Esophagus muscularis mucosa (tissue), 4 donors: ENCODE results near the gene C5orf24. TPM values are rescaled to one million over a fixed set of nuclear protein-coding genes. Genes with fewer than 3 reads are reported as not detected.

Experiments
- DNase-seq: peaks from one replicate; pipeline ENCODE4 v3.0.0-alpha.2; 2017; ENCODE audit errors: extremely low spot score
- H3K27ac ChIP-seq, 4 donors: fragments of 200-600 bp; sonication (generic); replicated peaks in 1 of 4; 1 replicate in 3 of 4; 2 replicates in 1 of 4; pipeline ENCODE4 v1.5.1; 2016 to 2019; ENCODE audit warnings: mild to moderate bottlenecking in 1 of 4
- H3K27me3 ChIP-seq, 4 donors: fragments of 200-600 bp; sonication (generic); one replicate each; pipeline versions ENCODE4 v1.5.1 to v1.6.0; 2016 to 2019
- H3K36me3 ChIP-seq, 4 donors: fragments of 200-600 bp; sonication (generic); one replicate each; pipeline ENCODE4 v1.5.1; 2016 to 2019
- H3K4me1 ChIP-seq, 4 donors: fragments of 200-600 bp; sonication (generic); one replicate each; pipeline ENCODE4 v1.5.1; 2016 to 2019
- H3K4me3 ChIP-seq, 4 donors: fragments of 200-600 bp; sonication (generic); 1 replicate in 2 of 4; 2 replicates in 2 of 4; pipeline ENCODE4 v1.5.1; 2016 to 2019; ENCODE audit warnings: mild to moderate bottlenecking in 4 of 4, moderate library complexity in 1 of 4
- H3K9me3 ChIP-seq, 4 donors: fragments of 200-600 bp; sonication (generic); 1 replicate in 3 of 4; 2 replicates in 1 of 4; pipeline ENCODE4 v1.5.1; 2016 to 2019
- EP300 ChIP-seq: sonication (generic); formaldehyde crosslinking; IDR thresholded peaks from one replicate; pipeline ENCODE4 v1.6.1; 2017; ENCODE audit warnings: antibody characterized with exemption
- POLR2A ChIP-seq: fragments of 450-650 bp; IDR thresholded peaks from one replicate; pipeline ENCODE4 v1.6.1; 2017; ENCODE audit warnings: antibody characterized with exemption, moderate library complexity, mild to moderate bottlenecking, low read depth
- POLR2AphosphoS5 ChIP-seq, 2 donors: sonication (generic); formaldehyde crosslinking; IDR thresholded peaks; one replicate each; pipeline ENCODE4 v1.6.1; 2017; ENCODE audit warnings: antibody characterized with exemption in 2 of 2
- WGBS: methylation state at CpG from one replicate; pipeline ENCODE4 v1.1.5; 2018; 5-methylcytosine and 5-hydroxymethylcytosine counted together
- intact Hi-C: fragments of 100-400 bp; cut with DNase I; formaldehyde crosslinking; loops from one replicate; pipeline ENCODE4 v1.15.1; 2023
- total RNA-seq, 4 donors: library from RNA; depleted of rRNA; stranded (reverse); fragments of >200 nt; gene quantifications; one replicate each; pipeline versions ENCODE4 v1.1.0 to v1.2.1, GENCODE V29; 2016
- TF ChIP-seq, protein P1 (sequence below), 3 experiments: fragments of 200-600 bp in 2 of 3; fragments of 450-650 bp in 1 of 3; sonication (generic) in 2 of 3; IDR thresholded peaks; one replicate each; pipeline ENCODE4 v1.5.1; 2017 to 2019; ENCODE audit warnings: antibody characterized with exemption in 3 of 3, mild to moderate bottlenecking in 2 of 3, moderate library complexity in 1 of 3

The C5orf24 gene
- 10 to 100 TPM; 54.0 to 76.4 (median 61.6) TPM for total RNA-seq

DNA sequence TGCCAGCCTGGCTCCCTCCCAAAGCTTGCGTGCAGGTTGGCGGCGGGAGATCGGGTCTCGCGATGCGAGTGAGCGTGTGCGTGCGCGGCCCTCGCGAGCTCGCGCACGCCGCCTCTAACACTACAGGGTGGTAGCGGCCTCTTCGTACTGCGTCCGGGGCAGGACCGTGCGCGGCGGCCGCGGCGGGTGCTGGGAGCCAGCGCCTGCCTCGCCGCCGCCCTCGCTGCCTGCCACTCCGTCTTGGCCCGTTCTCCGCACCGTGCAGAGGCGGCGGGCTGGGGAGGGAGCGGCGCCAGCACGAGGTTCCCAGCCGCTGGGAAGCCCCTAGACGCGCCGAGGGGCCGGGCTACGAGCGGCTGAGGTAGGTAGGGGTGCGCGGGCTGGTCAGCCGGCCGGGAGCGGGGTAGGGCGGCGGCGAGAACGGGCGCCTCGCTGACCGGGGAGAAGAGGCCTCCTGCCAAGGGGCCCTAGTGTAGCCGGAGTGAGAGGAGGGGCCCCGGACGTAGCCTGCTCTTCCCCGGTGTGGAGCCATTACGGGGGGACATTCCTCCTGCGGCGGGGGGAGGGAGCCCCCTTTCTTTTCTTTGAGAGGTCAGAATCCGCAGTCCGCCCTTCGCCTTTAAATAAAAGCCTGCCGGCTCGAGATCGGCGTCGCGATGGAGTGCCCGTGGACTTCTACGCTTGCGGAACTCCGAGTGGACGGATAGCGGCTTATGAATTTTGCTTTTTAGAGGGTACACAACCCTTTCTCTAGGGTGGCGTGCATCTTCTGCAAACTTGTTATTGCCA, at the start of gene C5orf24:
Gene C5orf24, plus strand, starts transcription at position 117 of the 789 bp plus-strand sequence. CDS start 8,933 bp downstream, outside the sequence.
- H3K36me3 ChIP-seq: peaks cover 0 to 20% (median 13%) of the 10 kb centered on the region in 4 donors
- TF ChIP-seq POLR2AphosphoS5 (IDR thresholded peaks at IDR 0.05) (peak; percentile 95 to 96), POLR2A (peak; percentile 74), EP300 (no peak)
- TF ChIP-seq, protein P1, sequence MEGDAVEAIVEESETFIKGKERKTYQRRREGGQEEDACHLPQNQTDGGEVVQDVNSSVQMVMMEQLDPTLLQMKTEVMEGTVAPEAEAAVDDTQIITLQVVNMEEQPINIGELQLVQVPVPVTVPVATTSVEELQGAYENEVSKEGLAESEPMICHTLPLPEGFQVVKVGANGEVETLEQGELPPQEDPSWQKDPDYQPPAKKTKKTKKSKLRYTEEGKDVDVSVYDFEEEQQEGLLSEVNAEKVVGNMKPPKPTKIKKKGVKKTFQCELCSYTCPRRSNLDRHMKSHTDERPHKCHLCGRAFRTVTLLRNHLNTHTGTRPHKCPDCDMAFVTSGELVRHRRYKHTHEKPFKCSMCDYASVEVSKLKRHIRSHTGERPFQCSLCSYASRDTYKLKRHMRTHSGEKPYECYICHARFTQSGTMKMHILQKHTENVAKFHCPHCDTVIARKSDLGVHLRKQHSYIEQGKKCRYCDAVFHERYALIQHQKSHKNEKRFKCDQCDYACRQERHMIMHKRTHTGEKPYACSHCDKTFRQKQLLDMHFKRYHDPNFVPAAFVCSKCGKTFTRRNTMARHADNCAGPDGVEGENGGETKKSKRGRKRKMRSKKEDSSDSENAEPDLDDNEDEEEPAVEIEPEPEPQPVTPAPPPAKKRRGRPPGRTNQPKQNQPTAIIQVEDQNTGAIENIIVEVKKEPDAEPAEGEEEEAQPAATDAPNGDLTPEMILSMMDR (IDR thresholded peaks at IDR 0.05): peak in 1 of 3 experiments; percentile 15
- H3K27me3 ChIP-seq: no peaks in the 10 kb centered on the region
- peak; percentile 96 for DNase-seq
- peak within 1 kb of the TSS; percentile 95 to 99 (median 97) for H3K27ac ChIP-seq
- WGBS: 0% methylated on average over 12 of the region's 84 CpGs
- peaks cover 40 to 54% (median 51%) of the 10 kb centered on the region in 4 donors for H3K4me1 ChIP-seq
- H3K9me3 ChIP-seq: no peaks in the 10 kb centered on the region
- intact Hi-C loops: loop anchor here (2.0 kb wide), 2 partner anchors 29 to 59 kb away; partner anchors contain the start of genes PCBD2 and TXNDC15
- peak within 1 kb of the TSS; percentile 82 to 97 (median 92) for H3K4me3 ChIP-seq

DNA sequence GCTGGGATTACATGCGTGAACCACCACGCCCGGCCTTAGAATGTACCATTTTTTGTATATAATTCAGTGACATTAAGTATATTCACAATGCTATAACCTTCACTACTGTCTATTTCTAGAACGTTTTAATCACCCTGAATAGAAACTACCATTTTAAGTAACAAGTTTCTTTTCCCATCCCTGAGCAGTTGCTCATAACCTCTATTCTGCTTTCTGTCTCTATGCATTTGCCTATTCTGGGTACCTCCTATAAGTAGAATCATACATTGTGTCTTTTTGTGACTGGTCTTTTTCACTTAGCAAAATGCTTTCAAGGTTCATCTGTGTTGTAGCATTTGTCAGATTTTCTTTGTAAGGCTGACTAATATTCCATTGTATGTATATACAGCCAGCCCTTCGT, 47.3 kb upstream of the C5orf24 start:
- peaks cover 47 to 100% (median 86%) of the 10 kb centered on the region in 4 donors for H3K36me3 ChIP-seq
- intact Hi-C loops: loop anchor here (10.0 kb wide), 1 partner anchor 104 kb away; no protein-coding TSS in a partner anchor
- no peak for DNase-seq
- no peak overlapping the region for H3K4me3 ChIP-seq
- no peaks in the 10 kb centered on the region for H3K27me3 ChIP-seq
- H3K9me3 ChIP-seq: no peaks in the 10 kb centered on the region
- 83% methylated on average over 5 of the region's 5 CpGs for WGBS
- H3K27ac ChIP-seq: no peak overlapping the region
- no peak for TF ChIP-seq EP300
- no peak for TF ChIP-seq POLR2AphosphoS5 (IDR thresholded peaks at IDR 0.05)
- no peak for TF ChIP-seq POLR2A
- TF ChIP-seq, protein P1 (IDR thresholded peaks at IDR 0.05): no peak
- no peaks in the 10 kb centered on the region for H3K4me1 ChIP-seq

DNA sequence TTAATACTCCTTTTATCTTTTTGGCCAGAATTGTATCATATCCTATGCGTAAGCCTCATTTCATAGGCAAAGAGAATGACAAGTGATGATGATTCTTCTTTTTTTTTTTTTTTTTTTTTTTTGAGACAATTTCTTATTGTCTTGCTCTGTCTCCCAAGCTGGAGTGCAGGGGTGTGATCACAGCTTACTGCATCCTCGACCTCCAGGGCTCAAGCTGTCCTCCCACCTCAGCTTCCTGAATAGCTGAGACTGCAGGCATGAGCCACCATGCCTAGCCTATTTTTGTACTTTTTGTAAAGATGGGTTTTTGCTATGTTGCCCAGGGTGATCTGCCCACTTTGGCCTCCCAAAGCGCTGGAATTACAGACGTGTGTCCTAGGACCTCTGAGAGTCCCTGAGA, 41.9 kb upstream of the C5orf24 start:
- peaks cover 23 to 93% (median 64%) of the 10 kb centered on the region in 4 donors for H3K36me3 ChIP-seq
- 83% methylated on average over 4 of the region's 4 CpGs for WGBS
- intact Hi-C loops: no loop called here

DNA sequence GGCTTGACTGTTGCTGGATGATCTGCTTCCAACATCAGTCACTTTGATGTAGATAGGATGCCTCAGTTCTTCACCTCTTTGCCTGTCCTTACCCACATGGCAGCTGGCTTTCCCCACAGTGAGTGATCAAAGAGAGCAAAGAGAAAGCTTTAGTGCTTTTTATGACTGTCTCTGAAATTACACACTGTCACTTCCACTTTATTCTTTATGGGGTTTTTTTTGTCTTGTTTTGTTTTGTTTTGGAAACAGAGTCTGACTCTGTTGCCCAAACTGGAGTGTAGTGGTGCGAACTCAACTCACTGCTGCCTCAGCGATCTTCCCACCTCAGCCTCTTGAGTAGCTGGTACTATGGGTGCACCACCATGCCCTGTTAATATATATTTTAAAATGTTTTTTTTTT, 32.4 kb upstream of the C5orf24 start:
- no peaks in the 10 kb centered on the region for H3K4me1 ChIP-seq
- no peaks in the 10 kb centered on the region for H3K9me3 ChIP-seq
- intact Hi-C loops: no loop called here
- no peak overlapping the region for H3K27ac ChIP-seq
- 95% methylated on average over 2 of the region's 2 CpGs for WGBS
- DNase-seq: no peak
- no peaks in the 10 kb centered on the region for H3K27me3 ChIP-seq
- TF ChIP-seq POLR2AphosphoS5 (IDR thresholded peaks at IDR 0.05) (no peak), POLR2A (no peak), EP300 (no peak)
- TF ChIP-seq, protein P1 (IDR thresholded peaks at IDR 0.05): no peak
- peaks cover 32 to 98% (median 83%) of the 10 kb centered on the region in 4 donors for H3K36me3 ChIP-seq
- no peak overlapping the region for H3K4me3 ChIP-seq

More for the DNA sequence above, 41.9 kb upstream of the C5orf24 start:
- Histone ChIP-seq H3K4me3 (no peak overlapping the region), H3K4me1 (no peaks in the 10 kb centered on the region), H3K27ac (no peak overlapping the region), H3K9me3 (no peaks in the 10 kb centered on the region), H3K27me3 (no peaks in the 10 kb centered on the region)
- no peak for DNase-seq
- TF ChIP-seq POLR2A: no peak
- no peak for TF ChIP-seq POLR2AphosphoS5 (IDR thresholded peaks at IDR 0.05)
- no peak for TF ChIP-seq EP300
- TF ChIP-seq, protein P1 (IDR thresholded peaks at IDR 0.05): no peak
